GM12874 (cell line): ENCODE measurements around the gene F2RL3.

Experiments used
- CTCF ChIP-seq: IDR thresholded peaks from 2 replicates; pipeline ENCODE4 v1.5.1; 2011; ENCODE audit warnings: low read depth, mild to moderate bottlenecking, control low read depth, low read length, moderate library complexity; ENCODE audit not compliant: insufficient read depth

Gene F2RL3

GRCh38 chr19:16904599-16904998 is 15.8 kb downstream of the F2RL3 start:
- no peak for TF ChIP-seq CTCF

DNA sequence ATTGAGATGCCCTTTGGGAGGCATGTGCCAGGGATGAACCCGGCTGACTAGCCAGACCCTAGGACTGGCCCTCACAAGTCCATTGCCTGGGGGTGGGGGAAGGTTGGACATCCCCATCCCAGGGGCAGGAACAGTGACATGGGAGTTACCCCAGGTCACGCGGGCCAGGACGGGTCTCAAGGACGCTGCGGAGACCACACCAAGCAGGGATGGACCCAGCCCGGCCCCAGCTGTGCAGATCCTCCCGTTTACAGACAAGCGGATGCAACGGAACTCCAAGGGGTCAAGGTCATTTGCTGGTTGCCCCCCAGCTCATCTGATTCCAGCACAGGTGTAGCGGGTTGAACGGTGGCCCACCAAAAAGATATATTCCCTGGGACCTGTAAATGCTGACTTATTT is 20.0 kb downstream of the F2RL3 start:
- TF ChIP-seq CTCF, result no peak

DNA sequence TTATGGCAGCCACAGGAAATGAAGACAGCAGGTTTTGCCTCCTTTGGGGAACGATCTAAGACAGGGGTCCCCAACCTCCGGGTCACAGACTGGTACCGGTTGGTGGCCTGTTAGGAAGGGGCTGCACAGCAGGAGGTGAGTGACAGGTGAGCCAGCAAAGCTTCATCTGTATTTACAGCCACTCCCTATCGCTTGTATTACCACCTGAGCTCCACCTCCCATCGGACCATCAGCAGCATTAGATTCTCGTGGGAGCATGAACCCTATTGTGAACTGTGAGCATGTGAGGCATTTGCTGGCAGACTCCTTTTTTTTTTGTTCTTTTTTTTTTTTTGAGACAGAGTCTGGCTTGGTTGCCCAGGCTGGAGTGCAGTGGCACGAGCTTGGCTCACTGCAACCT is 22.2 kb downstream of the F2RL3 start:
- TF ChIP-seq CTCF, result no peak

DNA sequence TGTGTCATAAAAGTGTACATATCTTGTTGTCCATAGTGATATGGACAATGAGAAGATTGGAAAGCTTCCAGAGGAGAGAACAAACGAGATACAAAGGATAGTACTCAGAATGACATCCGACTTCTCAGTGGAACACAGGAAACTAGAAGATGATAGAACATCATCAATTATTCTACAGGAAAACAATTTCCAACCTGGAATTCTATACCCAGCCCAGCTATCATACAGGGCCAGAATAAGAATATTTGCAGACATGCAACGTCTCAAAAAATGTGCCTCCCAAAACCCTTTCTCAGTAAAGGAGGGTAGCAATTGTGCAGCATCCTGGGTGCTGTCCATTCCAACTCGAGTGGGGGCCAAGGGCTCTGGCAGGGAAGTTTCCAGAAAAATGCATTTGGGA is 24.0 kb downstream of the F2RL3 start:
- no peak for TF ChIP-seq CTCF

DNA sequence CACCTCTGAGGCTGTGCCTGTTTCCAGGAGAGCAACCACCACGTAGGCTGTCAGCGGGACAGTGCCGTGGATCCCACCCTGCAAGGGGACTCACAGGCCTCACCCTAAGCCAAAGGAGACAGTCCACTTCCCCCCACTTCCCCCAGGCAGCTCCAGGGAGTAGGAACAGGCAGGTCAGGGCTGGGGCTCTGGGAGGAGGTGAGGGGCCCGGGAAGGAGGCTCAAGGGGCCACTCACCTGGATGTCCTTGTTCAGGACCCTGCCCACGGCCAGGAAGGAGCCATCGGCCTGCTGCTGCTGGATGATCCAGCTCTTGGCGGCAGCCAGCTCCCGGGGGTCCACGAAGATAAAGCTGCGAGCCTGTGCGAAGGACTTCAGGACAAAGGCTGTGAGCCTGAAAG is 25.6 kb downstream of the F2RL3 start:
- no peak for TF ChIP-seq CTCF

GRCh38 chr19:16915135-16915534 is 26.3 kb downstream of the F2RL3 start:
- TF ChIP-seq CTCF, result no peak

GRCh38 chr19:16915734-16916133 is 26.9 kb downstream of the F2RL3 start:
- TF ChIP-seq CTCF, result no peak

DNA sequence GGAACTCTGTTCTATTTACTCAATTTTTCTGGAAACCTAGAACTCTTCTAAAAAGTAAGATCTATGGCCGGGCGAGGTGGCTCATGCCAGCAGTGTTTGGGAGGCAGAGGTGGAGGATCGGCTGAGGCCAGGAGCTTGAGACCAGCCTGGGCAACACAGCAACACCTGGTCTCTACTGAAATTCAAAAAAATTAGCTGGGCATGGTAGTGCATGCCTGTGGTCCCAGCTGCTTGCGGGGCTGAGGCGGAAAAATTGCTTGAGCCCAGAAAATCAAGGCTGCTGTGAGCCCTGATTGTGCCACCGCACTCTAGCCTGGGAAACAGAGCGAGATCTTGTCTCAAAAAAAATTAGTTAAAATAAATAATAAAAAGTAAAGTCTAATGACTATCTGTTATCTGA is 28.6 kb downstream of the F2RL3 start:
- no peak for TF ChIP-seq CTCF
